SK-N-SH treated with all-trans-retinoic acid at 6 μM for 48 hours (cell line): ENCODE data around the gene ROBO2.

ENCODE experiments used
- ATAC-seq: fragments of 200-7000 bp; cut with Tn5 transposase; 3 replicates; pipeline ENCODE4 v1.9.1; 2020; ENCODE audit warnings: mild to moderate bottlenecking, moderate library complexity
- ARNTL ChIP-seq: fragments of 450-650 bp; formaldehyde crosslinking; IDR thresholded peaks from 2 replicates; pipeline ENCODE4 v1.5.0; 2020; ENCODE audit warnings: low read depth, mild to moderate bottlenecking, moderate library complexity, borderline replicate concordance
- BACH2 ChIP-seq: fragments of 250-450 bp; sonication (Bioruptor Pico); IDR thresholded peaks from 2 replicates; pipeline ENCODE4 v1.9.0; 2021; ENCODE audit warnings: mild to moderate bottlenecking, borderline replicate concordance
- CSDC2 ChIP-seq: fragments of 250-450 bp; sonication (Bioruptor Pico); IDR thresholded peaks from 2 replicates; pipeline ENCODE4 v1.5.0; 2020; ENCODE audit warnings: mild to moderate bottlenecking, moderate library complexity
- ESRRG ChIP-seq: fragments of 250-450 bp; sonication (Bioruptor Pico); IDR thresholded peaks from 2 replicates; pipeline ENCODE4 v1.6.1; 2021; ENCODE audit warnings: mild to moderate bottlenecking
- GLIS3 ChIP-seq: fragments of 250-450 bp; sonication (Bioruptor Pico); IDR thresholded peaks from 2 replicates; pipeline ENCODE4 v1.5.0; 2020; ENCODE audit warnings: mild to moderate bottlenecking, moderate library complexity
- ISL1 ChIP-seq: fragments of 250-450 bp; sonication (Bioruptor Pico); IDR thresholded peaks from 2 replicates; pipeline ENCODE4 v2.1.2; 2022; ENCODE audit warnings: mild to moderate bottlenecking, moderate library complexity
- OSR1 ChIP-seq: fragments of 250-450 bp; sonication (Bioruptor Pico); IDR thresholded peaks from 2 replicates; pipeline ENCODE4 v1.8.0; 2022; ENCODE audit warnings: moderate library complexity, mild to moderate bottlenecking, inconsistent platforms
- PPARA ChIP-seq: fragments of 250-450 bp; sonication (Bioruptor Pico); IDR thresholded peaks from 2 replicates; pipeline ENCODE4 v1.5.0; 2020; ENCODE audit warnings: mild to moderate bottlenecking, borderline replicate concordance
- RARB ChIP-seq: fragments of 250-450 bp; sonication (Bioruptor Pico); IDR thresholded peaks from 2 replicates; pipeline ENCODE4 v1.8.0; 2021; ENCODE audit warnings: mild to moderate bottlenecking, moderate library complexity
- SNAI2 ChIP-seq: fragments of 250-450 bp; sonication (Bioruptor Pico); IDR thresholded peaks from 2 replicates; pipeline ENCODE4 v1.5.0; 2020; ENCODE audit warnings: mild to moderate bottlenecking, moderate library complexity
- TCF4 ChIP-seq: fragments of 250-450 bp; sonication (Bioruptor Pico); IDR thresholded peaks from 2 replicates; pipeline ENCODE4 v1.8.0; 2021; ENCODE audit warnings: mild to moderate bottlenecking, moderate library complexity, borderline replicate concordance
- TOX ChIP-seq: fragments of 250-450 bp; sonication (Bioruptor Pico); IDR thresholded peaks from 2 replicates; pipeline ENCODE4 v1.8.0; 2021; ENCODE audit warnings: mild to moderate bottlenecking, moderate library complexity, borderline replicate concordance
- ZC3H10 ChIP-seq: fragments of 250-450 bp; sonication (Bioruptor Pico); IDR thresholded peaks from 2 replicates; pipeline ENCODE4 v1.5.1; 2021; ENCODE audit warnings: mild to moderate bottlenecking, moderate library complexity
- ZFP30 ChIP-seq: fragments of 450-650 bp; formaldehyde crosslinking; IDR thresholded peaks from 2 replicates; pipeline ENCODE4 v1.5.0; 2022; ENCODE audit warnings: mild to moderate bottlenecking, moderate library complexity
- ZNF565 ChIP-seq: fragments of 450-650 bp; formaldehyde crosslinking; conservative IDR thresholded peaks from 2 replicates; pipeline ENCODE4 v1.5.0; 2020; ENCODE audit warnings: low read depth, mild to moderate bottlenecking, moderate library complexity
- ZNF8 ChIP-seq: fragments of 450-650 bp; formaldehyde crosslinking; IDR thresholded peaks from 2 replicates; pipeline ENCODE4 v1.5.0; 2020; ENCODE audit warnings: mild to moderate bottlenecking, moderate library complexity
- TF ChIP-seq, protein P1 (sequence below): fragments of 250-450 bp; sonication (Bioruptor Pico); IDR thresholded peaks from 2 replicates; pipeline ENCODE4 v1.5.0; 2020; ENCODE audit warnings: mild to moderate bottlenecking, moderate library complexity
- TF ChIP-seq, protein P2 (sequence below): fragments of 250-450 bp; sonication (Bioruptor Pico); IDR thresholded peaks from 2 replicates; pipeline ENCODE4 v1.8.0; 2020; ENCODE audit warnings: mild to moderate bottlenecking, moderate library complexity, borderline replicate concordance
- TF ChIP-seq, protein P3 (sequence below): fragments of 250-450 bp; sonication (Bioruptor Pico); IDR thresholded peaks from 2 replicates; pipeline ENCODE4 v1.5.1; 2020; ENCODE audit warnings: low read depth, mild to moderate bottlenecking, moderate library complexity
- TF ChIP-seq, protein P4 (sequence below): fragments of 250-450 bp; sonication (Bioruptor Pico); IDR thresholded peaks from 2 replicates; pipeline ENCODE4 v1.8.0; 2021; ENCODE audit warnings: low read depth, mild to moderate bottlenecking, moderate library complexity, borderline replicate concordance

ROBO2 gene

DNA sequence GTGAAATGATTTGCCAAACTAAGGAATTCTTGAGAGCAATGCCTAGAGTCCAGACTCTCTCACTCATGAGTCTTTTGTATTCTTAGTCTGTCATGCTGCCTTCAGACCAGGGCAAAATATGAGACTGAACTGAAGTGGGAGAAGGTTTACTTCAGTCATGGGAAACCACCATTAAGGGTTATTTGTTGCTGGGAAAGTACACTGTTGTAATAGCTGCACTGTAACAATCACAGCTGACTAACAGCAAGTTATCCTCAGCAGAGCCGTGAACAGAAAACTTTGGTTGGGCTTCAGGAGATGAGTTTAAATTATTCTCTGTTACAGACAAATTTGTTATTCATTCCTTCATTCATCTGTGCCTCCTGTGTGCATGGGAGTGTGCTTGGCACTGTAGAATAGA, 258.5 kb downstream of the ROBO2 start:
- TF ChIP-seq TCF4 (no peak), OSR1 (no peak), RARB (CRISPR knock-in tag) (no peak), PPARA (CRISPR knock-in tag) (no peak), ZNF565 (CRISPR knock-in tag) (no peak)
- TF ChIP-seq, protein P1, sequence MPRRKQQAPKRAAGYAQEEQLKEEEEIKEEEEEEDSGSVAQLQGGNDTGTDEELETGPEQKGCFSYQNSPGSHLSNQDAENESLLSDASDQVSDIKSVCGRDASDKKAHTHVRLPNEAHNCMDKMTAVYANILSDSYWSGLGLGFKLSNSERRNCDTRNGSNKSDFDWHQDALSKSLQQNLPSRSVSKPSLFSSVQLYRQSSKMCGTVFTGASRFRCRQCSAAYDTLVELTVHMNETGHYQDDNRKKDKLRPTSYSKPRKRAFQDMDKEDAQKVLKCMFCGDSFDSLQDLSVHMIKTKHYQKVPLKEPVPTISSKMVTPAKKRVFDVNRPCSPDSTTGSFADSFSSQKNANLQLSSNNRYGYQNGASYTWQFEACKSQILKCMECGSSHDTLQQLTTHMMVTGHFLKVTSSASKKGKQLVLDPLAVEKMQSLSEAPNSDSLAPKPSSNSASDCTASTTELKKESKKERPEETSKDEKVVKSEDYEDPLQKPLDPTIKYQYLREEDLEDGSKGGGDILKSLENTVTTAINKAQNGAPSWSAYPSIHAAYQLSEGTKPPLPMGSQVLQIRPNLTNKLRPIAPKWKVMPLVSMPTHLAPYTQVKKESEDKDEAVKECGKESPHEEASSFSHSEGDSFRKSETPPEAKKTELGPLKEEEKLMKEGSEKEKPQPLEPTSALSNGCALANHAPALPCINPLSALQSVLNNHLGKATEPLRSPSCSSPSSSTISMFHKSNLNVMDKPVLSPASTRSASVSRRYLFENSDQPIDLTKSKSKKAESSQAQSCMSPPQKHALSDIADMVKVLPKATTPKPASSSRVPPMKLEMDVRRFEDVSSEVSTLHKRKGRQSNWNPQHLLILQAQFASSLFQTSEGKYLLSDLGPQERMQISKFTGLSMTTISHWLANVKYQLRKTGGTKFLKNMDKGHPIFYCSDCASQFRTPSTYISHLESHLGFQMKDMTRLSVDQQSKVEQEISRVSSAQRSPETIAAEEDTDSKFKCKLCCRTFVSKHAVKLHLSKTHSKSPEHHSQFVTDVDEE (CRISPR knock-in tag), result no peak
- TF ChIP-seq, protein P2, sequence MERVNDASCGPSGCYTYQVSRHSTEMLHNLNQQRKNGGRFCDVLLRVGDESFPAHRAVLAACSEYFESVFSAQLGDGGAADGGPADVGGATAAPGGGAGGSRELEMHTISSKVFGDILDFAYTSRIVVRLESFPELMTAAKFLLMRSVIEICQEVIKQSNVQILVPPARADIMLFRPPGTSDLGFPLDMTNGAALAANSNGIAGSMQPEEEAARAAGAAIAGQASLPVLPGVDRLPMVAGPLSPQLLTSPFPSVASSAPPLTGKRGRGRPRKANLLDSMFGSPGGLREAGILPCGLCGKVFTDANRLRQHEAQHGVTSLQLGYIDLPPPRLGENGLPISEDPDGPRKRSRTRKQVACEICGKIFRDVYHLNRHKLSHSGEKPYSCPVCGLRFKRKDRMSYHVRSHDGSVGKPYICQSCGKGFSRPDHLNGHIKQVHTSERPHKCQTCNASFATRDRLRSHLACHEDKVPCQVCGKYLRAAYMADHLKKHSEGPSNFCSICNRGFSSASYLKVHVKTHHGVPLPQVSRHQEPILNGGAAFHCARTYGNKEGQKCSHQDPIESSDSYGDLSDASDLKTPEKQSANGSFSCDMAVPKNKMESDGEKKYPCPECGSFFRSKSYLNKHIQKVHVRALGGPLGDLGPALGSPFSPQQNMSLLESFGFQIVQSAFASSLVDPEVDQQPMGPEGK, result no peak
- no peak for ATAC-seq

DNA sequence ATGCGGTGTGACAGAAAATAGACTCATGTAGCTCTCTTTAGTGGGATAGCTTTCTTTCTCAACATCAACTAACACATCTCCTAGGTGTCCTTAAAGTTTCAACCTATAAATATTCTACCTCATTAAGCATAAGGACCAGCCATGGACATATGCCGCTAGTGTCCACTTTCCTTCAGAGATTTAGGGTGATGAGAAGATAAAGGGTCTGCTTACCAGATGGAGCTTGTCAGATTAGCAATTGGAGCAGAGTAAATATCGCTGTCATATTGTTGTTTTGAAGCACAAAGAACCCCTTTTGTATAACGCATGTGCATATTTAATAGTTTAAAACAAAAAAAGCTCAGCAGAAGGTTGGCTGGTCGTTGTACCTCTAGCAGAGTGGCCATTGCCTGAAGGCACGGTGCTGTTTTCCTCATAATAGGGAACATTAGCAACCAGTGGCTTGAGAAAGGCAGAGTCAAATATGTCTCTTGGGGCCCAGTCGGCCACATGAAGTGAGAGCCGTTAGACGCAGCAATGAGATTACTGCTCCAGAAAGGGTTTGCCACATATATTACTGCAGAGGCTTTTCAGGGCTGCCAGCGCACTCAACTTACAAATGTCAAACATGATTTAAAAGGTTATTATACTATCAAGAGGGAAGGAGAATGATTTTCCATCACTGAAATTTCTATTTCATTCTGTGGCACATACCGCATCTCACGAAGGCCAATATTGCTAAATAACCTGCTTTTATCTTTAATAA, 264.2 kb downstream of the ROBO2 start:
- ATAC-seq, result no peak
- TF ChIP-seq ZNF8 (CRISPR knock-in tag), result no peak
- TF ChIP-seq OSR1, result no peak
- TF ChIP-seq, protein P3, sequence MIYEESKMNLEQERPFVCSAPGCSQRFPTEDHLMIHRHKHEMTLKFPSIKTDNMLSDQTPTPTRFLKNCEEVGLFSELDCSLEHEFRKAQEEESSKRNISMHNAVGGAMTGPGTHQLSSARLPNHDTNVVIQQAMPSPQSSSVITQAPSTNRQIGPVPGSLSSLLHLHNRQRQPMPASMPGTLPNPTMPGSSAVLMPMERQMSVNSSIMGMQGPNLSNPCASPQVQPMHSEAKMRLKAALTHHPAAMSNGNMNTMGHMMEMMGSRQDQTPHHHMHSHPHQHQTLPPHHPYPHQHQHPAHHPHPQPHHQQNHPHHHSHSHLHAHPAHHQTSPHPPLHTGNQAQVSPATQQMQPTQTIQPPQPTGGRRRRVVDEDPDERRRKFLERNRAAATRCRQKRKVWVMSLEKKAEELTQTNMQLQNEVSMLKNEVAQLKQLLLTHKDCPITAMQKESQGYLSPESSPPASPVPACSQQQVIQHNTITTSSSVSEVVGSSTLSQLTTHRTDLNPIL (CRISPR knock-in tag), result no peak
- no peak for TF ChIP-seq ARNTL
- TF ChIP-seq RARB (CRISPR knock-in tag), result no peak
- TF ChIP-seq SNAI2 (CRISPR knock-in tag), result no peak
- TF ChIP-seq TOX, result no peak
- TF ChIP-seq, protein P2, result no peak
- no peak for TF ChIP-seq ZNF565 (CRISPR knock-in tag)
- TF ChIP-seq TCF4, result no peak; the same call in 1 of the 2 replicates
- TF ChIP-seq PPARA (CRISPR knock-in tag), result no peak
- TF ChIP-seq ESRRG (CRISPR knock-in tag), result no peak
- TF ChIP-seq, protein P4, sequence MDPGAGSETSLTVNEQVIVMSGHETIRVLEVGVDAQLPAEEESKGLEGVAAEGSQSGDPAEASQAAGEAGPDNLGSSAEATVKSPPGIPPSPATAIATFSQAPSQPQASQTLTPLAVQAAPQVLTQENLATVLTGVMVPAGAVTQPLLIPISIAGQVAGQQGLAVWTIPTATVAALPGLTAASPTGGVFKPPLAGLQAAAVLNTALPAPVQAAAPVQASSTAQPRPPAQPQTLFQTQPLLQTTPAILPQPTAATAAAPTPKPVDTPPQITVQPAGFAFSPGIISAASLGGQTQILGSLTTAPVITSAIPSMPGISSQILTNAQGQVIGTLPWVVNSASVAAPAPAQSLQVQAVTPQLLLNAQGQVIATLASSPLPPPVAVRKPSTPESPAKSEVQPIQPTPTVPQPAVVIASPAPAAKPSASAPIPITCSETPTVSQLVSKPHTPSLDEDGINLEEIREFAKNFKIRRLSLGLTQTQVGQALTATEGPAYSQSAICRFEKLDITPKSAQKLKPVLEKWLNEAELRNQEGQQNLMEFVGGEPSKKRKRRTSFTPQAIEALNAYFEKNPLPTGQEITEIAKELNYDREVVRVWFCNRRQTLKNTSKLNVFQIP (CRISPR knock-in tag), result no peak
- no peak for TF ChIP-seq ISL1
- TF ChIP-seq GLIS3 (CRISPR knock-in tag), result no peak

DNA sequence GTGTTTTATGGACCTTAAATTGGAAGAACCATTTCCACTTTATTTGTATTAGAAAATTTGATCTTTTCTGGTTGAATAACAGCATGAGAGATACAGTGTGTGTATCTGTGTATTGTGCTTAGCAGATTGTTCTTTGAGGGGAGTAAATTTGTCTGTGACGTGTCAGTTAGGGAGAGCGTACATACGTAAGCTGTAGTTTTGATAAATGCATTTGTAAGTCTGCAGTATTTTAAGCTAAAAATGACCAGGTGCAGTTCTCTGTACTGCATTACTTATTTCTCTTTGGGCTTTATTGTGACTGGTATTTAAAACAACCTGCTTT, 264.8 kb downstream of the ROBO2 start:
- TF ChIP-seq SNAI2 (CRISPR knock-in tag) (no peak), ZNF8 (CRISPR knock-in tag) (no peak), ISL1 (no peak)
- TF ChIP-seq, protein P3 (CRISPR knock-in tag), result no peak
- no peak for ATAC-seq

DNA sequence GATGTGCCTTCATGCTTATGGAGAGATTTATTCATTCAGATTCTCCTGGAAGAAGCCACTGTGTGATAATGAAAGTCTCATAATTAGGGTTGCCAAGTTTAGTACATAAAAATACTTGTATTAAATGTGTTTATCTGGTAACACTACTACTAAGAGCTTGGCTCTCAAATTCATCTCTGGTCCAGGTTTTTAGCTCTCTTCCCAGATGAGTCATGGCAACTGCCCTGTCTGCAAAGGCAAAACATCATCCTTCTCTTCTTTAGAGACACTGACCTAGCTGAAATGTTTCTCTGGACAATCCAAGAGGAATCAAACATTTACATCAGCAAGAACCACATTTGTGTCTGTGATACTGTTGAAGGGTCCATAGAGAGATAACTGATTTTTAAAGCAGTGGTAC, 269.6 kb downstream of the ROBO2 start:
- no peak for ATAC-seq
- TF ChIP-seq, protein P4 (CRISPR knock-in tag), result no peak
- TF ChIP-seq CSDC2 (CRISPR knock-in tag) (no peak), TOX (no peak), ZC3H10 (CRISPR knock-in tag) (no peak), GLIS3 (CRISPR knock-in tag) (no peak), ZFP30 (no peak), BACH2 (no peak), ARNTL (no peak), OSR1 (no peak), PPARA (CRISPR knock-in tag) (no peak), TCF4 (no peak), ESRRG (CRISPR knock-in tag) (no peak)
- TF ChIP-seq, protein P2, result no peak
